Kidney (tissue), 14 donors: ENCODE data around the gene ZDHHC8. TPM values are rescaled to one million over a fixed set of nuclear protein-coding genes. Genes with fewer than 3 reads are reported as not detected.

Source experiments
- DNase-seq, 5 donors: peaks; one replicate each; pipeline ENCODE4 v3.0.0-alpha.2; 2013 to 2020
- FAIRE-seq: peaks from 2 replicates; lab custom pipeline; 2012; peaks lifted over from hg19 to GRCh38; lab: Jason Lieb, UNC
- H3K27ac ChIP-seq, 2 donors: one replicate each; pipeline ENCODE4 v1.7.0; 2013; ENCODE audit warnings: low read depth in 2 of 2, low read length in 2 of 2, inconsistent platforms in 1 of 2
- H3K27me3 ChIP-seq: one replicate; pipeline ENCODE4 v1.7.1; 2013; ENCODE audit warnings: low read length, inconsistent platforms; ENCODE audit not compliant: control insufficient read depth, insufficient read depth
- H3K36me3 ChIP-seq, 3 donors: one replicate each; pipeline versions ENCODE4 v1.7.0 to v1.7.1; 2013; ENCODE audit warnings: low read length in 3 of 3, control low read depth in 1 of 3, inconsistent platforms in 1 of 3; ENCODE audit not compliant: insufficient read depth in 3 of 3, control insufficient read depth in 2 of 3
- H3K4me1 ChIP-seq, 3 donors: one replicate each; pipeline versions ENCODE4 v1.7.0 to v1.7.1; 2013; ENCODE audit warnings: low read length in 3 of 3, inconsistent platforms in 1 of 3, low read depth in 1 of 3; ENCODE audit not compliant: control insufficient read depth in 2 of 3, insufficient read depth in 2 of 3
- H3K4me3 ChIP-seq, 3 donors: one replicate each; pipeline versions ENCODE4 v1.7.0 to v1.8.1; 2013; ENCODE audit warnings: low read length in 3 of 3, control low read depth in 1 of 3, inconsistent platforms in 1 of 3
- H3K9ac ChIP-seq, 3 donors: one replicate each; pipeline versions ENCODE4 v1.7.0 to v1.7.1; 2013; ENCODE audit warnings: low read length in 3 of 3, control low read depth in 1 of 3, inconsistent platforms in 1 of 3
- H3K9me3 ChIP-seq, 3 donors: one replicate each; pipeline versions ENCODE4 v1.7.0 to v1.7.1; 2013; ENCODE audit warnings: low read length in 3 of 3, control low read depth in 1 of 3, inconsistent platforms in 1 of 3; ENCODE audit not compliant: control insufficient read depth in 2 of 3, insufficient read depth in 1 of 3
- intact Hi-C: fragments of 100-400 bp; cut with DNase I; formaldehyde crosslinking; loops from one replicate; pipeline ENCODE4 v1.11.1; 2022
- polyA plus RNA-seq: library from polyadenylated mRNA; stranded (reverse); fragments of 350-450 nt; fragmentation: Illumina TruSeq; extraction: RNeasy Lipid Tissue Mini Kit (QIAGEN cat#74804); gene quantifications from one replicate; pipeline ENCODE4 v1.2.3, GENCODE V29; 2014; ENCODE audit warnings: low read depth, low replicate concordance; ENCODE audit not compliant: insufficient read depth
- total RNA-seq: library from RNA; stranded (reverse); fragmentation: NEBNext Ultra II Directional; extraction: Animal tissue kit (Norgen Biotek cat#: 25700); gene quantifications from one replicate; pipeline ENCODE4 v1.2.1, GENCODE V29; 2021
- TF ChIP-seq, protein P1 (sequence below): IDR thresholded peaks from 3 replicates; pipeline ENCODE4 v1.5.1; 2012; ENCODE audit warnings: mild to moderate bottlenecking, moderate library complexity, borderline replicate concordance; ENCODE audit not compliant: insufficient read depth; ENCODE audit errors: extremely low read depth
- donor health status: control.
- donor health status: control.
- donor health status: control.
- donor health status: control.
- donor health status: control.
- donor health status: DM: yes; HTN: yes; CAD: no.
- donor health status: Normal renal cell carcinoma (clear cell type).

ZDHHC8 gene
- total and polyA plus RNA-seq, 2 donors from 2014 or later = 18.8 to 57.1 TPM

GRCh38 chr22:20192972-20193760 is 61.6 kb downstream of the ZDHHC8 start:
- Histone ChIP-seq H3K27ac (no peak overlapping the region), H3K9ac (no peak overlapping the region), H3K9me3 (no peaks in the 10 kb centered on the region), H3K4me1 (no peaks in the 10 kb centered on the region), H3K4me3 (no peak overlapping the region), H3K36me3 (no peaks in the 10 kb centered on the region), H3K27me3 (no peaks in the 10 kb centered on the region)
- TF ChIP-seq, protein P1, sequence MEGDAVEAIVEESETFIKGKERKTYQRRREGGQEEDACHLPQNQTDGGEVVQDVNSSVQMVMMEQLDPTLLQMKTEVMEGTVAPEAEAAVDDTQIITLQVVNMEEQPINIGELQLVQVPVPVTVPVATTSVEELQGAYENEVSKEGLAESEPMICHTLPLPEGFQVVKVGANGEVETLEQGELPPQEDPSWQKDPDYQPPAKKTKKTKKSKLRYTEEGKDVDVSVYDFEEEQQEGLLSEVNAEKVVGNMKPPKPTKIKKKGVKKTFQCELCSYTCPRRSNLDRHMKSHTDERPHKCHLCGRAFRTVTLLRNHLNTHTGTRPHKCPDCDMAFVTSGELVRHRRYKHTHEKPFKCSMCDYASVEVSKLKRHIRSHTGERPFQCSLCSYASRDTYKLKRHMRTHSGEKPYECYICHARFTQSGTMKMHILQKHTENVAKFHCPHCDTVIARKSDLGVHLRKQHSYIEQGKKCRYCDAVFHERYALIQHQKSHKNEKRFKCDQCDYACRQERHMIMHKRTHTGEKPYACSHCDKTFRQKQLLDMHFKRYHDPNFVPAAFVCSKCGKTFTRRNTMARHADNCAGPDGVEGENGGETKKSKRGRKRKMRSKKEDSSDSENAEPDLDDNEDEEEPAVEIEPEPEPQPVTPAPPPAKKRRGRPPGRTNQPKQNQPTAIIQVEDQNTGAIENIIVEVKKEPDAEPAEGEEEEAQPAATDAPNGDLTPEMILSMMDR = no peak
- FAIRE-seq (no peak), DNase-seq (no peak)
- intact Hi-C loops = no loop called here

DNA sequence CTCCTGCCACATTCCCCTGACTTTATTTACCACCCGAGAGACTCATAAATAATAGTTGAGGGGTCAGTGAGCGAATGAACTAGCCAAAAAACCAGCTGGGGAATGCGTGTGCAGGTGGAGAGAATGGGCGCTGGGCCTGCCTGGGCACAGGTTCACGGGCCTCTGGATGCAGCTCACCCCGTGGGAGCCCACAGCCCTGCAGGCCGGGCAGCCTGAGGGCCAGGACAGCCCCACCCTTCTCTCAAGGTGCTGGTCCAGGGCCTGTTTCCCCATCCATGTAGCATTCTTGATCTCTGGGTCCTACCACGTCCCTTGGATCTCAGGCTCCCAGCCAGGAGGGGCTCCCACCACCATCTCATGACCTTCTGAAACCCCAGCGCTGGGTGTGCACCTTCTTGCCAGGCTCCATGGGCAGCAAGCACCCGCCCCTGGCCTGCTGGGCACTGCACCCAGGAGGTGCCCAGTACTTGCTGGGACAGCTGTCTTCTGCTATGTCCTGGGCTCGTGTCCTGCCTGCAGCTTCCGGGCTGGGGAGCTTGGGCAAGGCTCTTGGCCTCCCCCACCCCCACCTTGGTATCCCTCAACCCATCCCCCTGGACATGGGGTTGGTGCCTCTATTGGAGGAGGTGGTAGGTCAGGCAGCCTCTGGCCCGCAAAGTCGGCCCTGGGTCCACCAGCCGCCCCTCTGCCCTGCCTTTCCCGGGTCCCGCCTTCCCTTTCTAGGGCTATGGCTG is 62.3 kb downstream of the ZDHHC8 start:
- TF ChIP-seq, protein P1 = no peak
- FAIRE-seq (no peak), DNase-seq (no peak)

GRCh38 chr22:20194681-20195593 is 63.3 kb downstream of the ZDHHC8 start:
- intact Hi-C loops = no loop called here
- H3K27me3 ChIP-seq = peaks cover 4% of the 10 kb centered on the region
- no peaks in the 10 kb centered on the region for H3K9me3 ChIP-seq
- no peak overlapping the region for H3K4me3 ChIP-seq
- no peak for DNase-seq
- TF ChIP-seq, protein P1 = no peak
- FAIRE-seq = no peak
- no peaks in the 10 kb centered on the region for H3K4me1 ChIP-seq
- no peak overlapping the region for H3K9ac ChIP-seq
- H3K27ac ChIP-seq = no peak overlapping the region
- no peaks in the 10 kb centered on the region for H3K36me3 ChIP-seq

More for the DNA sequence above, 62.3 kb downstream of the ZDHHC8 start:
- H3K9ac ChIP-seq = no peak overlapping the region
- no peak overlapping the region for H3K4me3 ChIP-seq
- intact Hi-C loops = no loop called here
- H3K27ac ChIP-seq = no peak overlapping the region
- H3K27me3 ChIP-seq = no peaks in the 10 kb centered on the region
- H3K4me1 ChIP-seq = no peaks in the 10 kb centered on the region
- H3K9me3 ChIP-seq = no peaks in the 10 kb centered on the region
- H3K36me3 ChIP-seq = no peaks in the 10 kb centered on the region
